Measurements from ENCODE around the gene RITA1. TPM values are rescaled to one million over a fixed set of nuclear protein-coding genes. Genes with fewer than 3 reads are reported as not detected.

Gene RITA1
- total RNA-seq, 1 experiment from 2014 or later: 20.7 TPM

DNA sequence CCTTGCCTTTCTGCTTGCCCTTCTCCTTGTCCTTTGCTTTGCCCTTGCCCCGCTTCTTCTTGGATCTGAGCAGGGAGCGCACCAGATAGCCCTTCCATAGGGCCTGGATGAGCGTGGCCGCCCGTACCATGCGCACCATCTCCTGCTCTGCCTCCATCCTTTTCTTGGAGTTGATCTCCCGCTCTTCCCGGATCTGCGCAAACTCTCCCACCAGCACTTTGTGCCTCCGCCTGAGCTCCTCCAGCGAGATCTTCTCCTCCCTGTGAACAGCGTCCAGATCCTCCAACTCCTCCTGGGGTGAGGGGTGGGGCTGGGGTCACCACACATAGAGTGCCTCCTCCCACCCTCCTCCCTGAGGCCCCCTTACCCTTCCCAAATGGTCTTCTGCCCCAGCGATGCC is 10.1 kb downstream of the RITA1 start:
- ATAC-seq: no peak
- H3K27ac ChIP-seq (ENCODE audit: low read depth, low read length): no peak overlapping the region
- H4K20me1 ChIP-seq (ENCODE audit: insufficient read depth): no peaks in the 10 kb centered on the region
- DNase-seq (ENCODE audit: low read depth, low spot score): no peak
- H3K79me2 ChIP-seq (ENCODE audit: insufficient read depth, low read length): no peaks in the 10 kb centered on the region
- intact Hi-C loops (cut with micrococcal nuclease): loop anchor here (5.0 to 10.0 kb wide), 2 partner anchors 102 to 139 kb away; partner anchors contain the start of gene SLC8B1
- RAD21 ChIA-PET (ENCODE audit: low non-redundant PET in 1 of 2, low total read pairs in 2 of 2, uncharacterized antibody in 2 of 2, unreplicated experiment in 2 of 2): no interaction called here
- POLR2A ChIA-PET: interaction anchor here (3.1 kb wide), 1 partner anchor 10 kb away, joined by 15 read pairs; the partner anchor contains the start of genes DDX54 and RITA1
- peaks cover 37 to 58% of the 10 kb centered on the region in 2 experiments for H3K4me1 ChIP-seq (ENCODE audit: control insufficient read depth in 1 of 2, insufficient read depth in 2 of 2, low read length in 2 of 2)
- BruUV-seq (replicated peaks): no TSS peak
- H3K4me2 ChIP-seq (ENCODE audit: low read length): no peak overlapping the region
- H3K4me3 ChIP-seq (replicated peaks in 1 of 2; ENCODE audit: low read depth in 1 of 2, low read length in 2 of 2): no peak overlapping the region
- H3K27me3 ChIP-seq (ENCODE audit: insufficient read depth, low read length): no peaks in the 10 kb centered on the region
- no peak overlapping the region for H3K9ac ChIP-seq (ENCODE audit: low read length)
- TF ChIP-seq CEBPB (IDR thresholded peaks at IDR 0.05; ENCODE audit: low read depth): no peak
- TF ChIP-seq EGR1 (IDR thresholded peaks at IDR 0.05; ENCODE audit: low read depth): no peak
- TF ChIP-seq TCF7L2 (IDR thresholded peaks at IDR 0.05; ENCODE audit: borderline replicate concordance, extremely low read depth, insufficient read depth, insufficient read length): no peak
- TF ChIP-seq, protein P1, sequence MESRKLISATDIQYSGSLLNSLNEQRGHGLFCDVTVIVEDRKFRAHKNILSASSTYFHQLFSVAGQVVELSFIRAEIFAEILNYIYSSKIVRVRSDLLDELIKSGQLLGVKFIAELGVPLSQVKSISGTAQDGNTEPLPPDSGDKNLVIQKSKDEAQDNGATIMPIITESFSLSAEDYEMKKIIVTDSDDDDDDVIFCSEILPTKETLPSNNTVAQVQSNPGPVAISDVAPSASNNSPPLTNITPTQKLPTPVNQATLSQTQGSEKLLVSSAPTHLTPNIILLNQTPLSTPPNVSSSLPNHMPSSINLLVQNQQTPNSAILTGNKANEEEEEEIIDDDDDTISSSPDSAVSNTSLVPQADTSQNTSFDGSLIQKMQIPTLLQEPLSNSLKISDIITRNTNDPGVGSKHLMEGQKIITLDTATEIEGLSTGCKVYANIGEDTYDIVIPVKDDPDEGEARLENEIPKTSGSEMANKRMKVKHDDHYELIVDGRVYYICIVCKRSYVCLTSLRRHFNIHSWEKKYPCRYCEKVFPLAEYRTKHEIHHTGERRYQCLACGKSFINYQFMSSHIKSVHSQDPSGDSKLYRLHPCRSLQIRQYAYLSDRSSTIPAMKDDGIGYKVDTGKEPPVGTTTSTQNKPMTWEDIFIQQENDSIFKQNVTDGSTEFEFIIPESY (IDR thresholded peaks at IDR 0.05; ENCODE audit: extremely low read depth, insufficient replicate concordance, low read length): no peak
- TF ChIP-seq CBX3 (IDR thresholded peaks at IDR 0.05; ENCODE audit: low read depth): no peak
- TF ChIP-seq POLR2A (IDR thresholded peaks at IDR 0.05; ENCODE audit: borderline replicate concordance, extremely low read depth, insufficient read depth, insufficient read length): no peak
- TF ChIP-seq ELF1 (IDR thresholded peaks at IDR 0.05; ENCODE audit: borderline replicate concordance, low read depth): no peak
- TF ChIP-seq SIN3A (IDR thresholded peaks at IDR 0.05; ENCODE audit: low read depth): no peak
- H3K9me3 ChIP-seq (ENCODE audit: control insufficient read depth in 1 of 2, insufficient read depth in 1 of 2, low read depth in 1 of 2, low read length in 2 of 2): no peaks in the 10 kb centered on the region
- CTCF ChIA-PET: interaction anchor here (0.7 to 1.4 kb wide), 2 partner anchors 9 to 230 kb away, joined by 3 to 4 read pairs; no protein-coding TSS in a partner anchor
- no peak overlapping the region for H2AFZ ChIP-seq (ENCODE audit: low read depth, low read length, poor library complexity, severe bottlenecking)
- H3K36me3 ChIP-seq (ENCODE audit: control insufficient read depth in 1 of 2, insufficient read depth in 2 of 2, low read length in 2 of 2): peaks cover 4 to 15% of the 10 kb centered on the region in 2 experiments; a peak in 2 of 4 replicates
- no peaks in the 10 kb centered on the region for H3K9me2 ChIP-seq (ENCODE audit: insufficient read depth)
